KOPT-K1 (cell line): ENCODE data around the gene DIAPH3.

Experiments used
- H3K27ac ChIP-seq: fragments of 200-600 bp; sonication (generic); 2 replicates; pipeline ENCODE4 v1.5.1; 2016; ENCODE audit warnings: antibody characterized with exemption, mild to moderate bottlenecking, low read depth, low read length; ENCODE audit not compliant: poor library complexity, severe bottlenecking
- H3K36me3 ChIP-seq: fragments of 200-600 bp; sonication (generic); 2 replicates; pipeline ENCODE4 v1.5.1; 2017; ENCODE audit warnings: antibody characterized with exemption, mild to moderate bottlenecking, low read length, moderate library complexity; ENCODE audit not compliant: insufficient read depth
- H3K9me3 ChIP-seq: fragments of 200-600 bp; sonication (generic); 2 replicates; pipeline ENCODE4 v1.5.1; 2017; ENCODE audit warnings: antibody characterized with exemption, low read length, mild to moderate bottlenecking; ENCODE audit not compliant: insufficient read depth, poor library complexity, severe bottlenecking

DIAPH3 gene

GRCh38 chr13:60135344-60135743, 28.4 kb downstream of the DIAPH3 start:
- Histone ChIP-seq H3K27ac (no peak overlapping the region), H3K9me3 (no peaks in the 10 kb centered on the region), H3K36me3 (peaks cover 15% of the 10 kb centered on the region)

GRCh38 chr13:60134376-60134775, 29.4 kb downstream of the DIAPH3 start:
- peaks cover 16% of the 10 kb centered on the region for H3K36me3 ChIP-seq
- no peaks in the 10 kb centered on the region for H3K9me3 ChIP-seq
- no peak overlapping the region for H3K27ac ChIP-seq

GRCh38 chr13:60121337-60121687, 42.4 kb downstream of the DIAPH3 start:
- peaks cover 8% of the 10 kb centered on the region for H3K36me3 ChIP-seq
- peaks cover 3% of the 10 kb centered on the region for H3K9me3 ChIP-seq
- peak overlapping the region; percentile 29 for H3K27ac ChIP-seq

- peak overlapping the region; percentile 29 for H3K27ac ChIP-seq
- H3K36me3 ChIP-seq, result peaks cover 14% of the 10 kb centered on the region
- peaks cover 7% of the 10 kb centered on the region for H3K9me3 ChIP-seq
Observed at GRCh38 chr13:60120617-60121336, 43.0 kb downstream of the DIAPH3 start.

GRCh38 chr13:60118696-60119400, 44.9 kb downstream of the DIAPH3 start:
- no peak overlapping the region for H3K27ac ChIP-seq

GRCh38 chr13:60114499-60115028, 49.2 kb downstream of the DIAPH3 start:
- H3K9me3 ChIP-seq, result peaks cover 30% of the 10 kb centered on the region

More at GRCh38 chr13:60118696-60119400, 44.9 kb downstream of the DIAPH3 start:
- peaks cover 26% of the 10 kb centered on the region for H3K9me3 ChIP-seq
- peaks cover 23% of the 10 kb centered on the region for H3K36me3 ChIP-seq

GRCh38 chr13:60112771-60113170, 51.0 kb downstream of the DIAPH3 start:
- Histone ChIP-seq H3K36me3 (peaks cover 67% of the 10 kb centered on the region), H3K27ac (no peak overlapping the region), H3K9me3 (peaks cover 30% of the 10 kb centered on the region)

More at GRCh38 chr13:60114499-60115028, 49.2 kb downstream of the DIAPH3 start:
- Histone ChIP-seq H3K27ac (no peak overlapping the region), H3K36me3 (peaks cover 54% of the 10 kb centered on the region)

GRCh38 chr13:60111691-60112090, 52.0 kb downstream of the DIAPH3 start:
- peaks cover 76% of the 10 kb centered on the region for H3K36me3 ChIP-seq
- H3K9me3 ChIP-seq, result peaks cover 30% of the 10 kb centered on the region
- no peak overlapping the region for H3K27ac ChIP-seq

- no peak overlapping the region for H3K27ac ChIP-seq
- peaks cover 65% of the 10 kb centered on the region for H3K36me3 ChIP-seq
- peaks cover 9% of the 10 kb centered on the region for H3K9me3 ChIP-seq
Observed at GRCh38 chr13:60109285-60109684, 54.4 kb downstream of the DIAPH3 start.

GRCh38 chr13:60108589-60108988, 55.1 kb downstream of the DIAPH3 start:
- peaks cover 2% of the 10 kb centered on the region for H3K9me3 ChIP-seq
- H3K36me3 ChIP-seq, result peaks cover 59% of the 10 kb centered on the region
- no peak overlapping the region for H3K27ac ChIP-seq

GRCh38 chr13:60099631-60100420, 63.9 kb downstream of the DIAPH3 start:
- Histone ChIP-seq H3K36me3 (peaks cover 24% of the 10 kb centered on the region), H3K27ac (no peak overlapping the region), H3K9me3 (peaks cover 18% of the 10 kb centered on the region)

GRCh38 chr13:60095300-60095699, 68.4 kb downstream of the DIAPH3 start:
- H3K27ac ChIP-seq, result no peak overlapping the region
- peaks cover 60% of the 10 kb centered on the region for H3K36me3 ChIP-seq
- peaks cover 18% of the 10 kb centered on the region for H3K9me3 ChIP-seq

- H3K9me3 ChIP-seq, result peaks cover 18% of the 10 kb centered on the region
- no peak overlapping the region for H3K27ac ChIP-seq
- peaks cover 68% of the 10 kb centered on the region for H3K36me3 ChIP-seq
Observed at GRCh38 chr13:60094385-60095088, 69.2 kb downstream of the DIAPH3 start.

- no peak overlapping the region for H3K27ac ChIP-seq
- H3K36me3 ChIP-seq, result peaks cover 69% of the 10 kb centered on the region
Observed at GRCh38 chr13:60093425-60094019, 70.2 kb downstream of the DIAPH3 start.

More at GRCh38 chr13:60093425-60094019, 70.2 kb downstream of the DIAPH3 start:
- peaks cover 15% of the 10 kb centered on the region for H3K9me3 ChIP-seq
